A549 (cell line): ENCODE measurements around the gene SF3B3.

ENCODE experiments used
- BCL3 ChIP-seq: fragments of >200 bp; sonication (Bioruptor Twin); formaldehyde crosslinking; IDR thresholded peaks from 3 replicates; pipeline ENCODE4 v1.6.1; 2016
- POLR2A ChIP-seq: IDR thresholded peaks from 2 replicates; pipeline ENCODE4 v1.6.1; 2012; ENCODE audit warnings: mild to moderate bottlenecking, low read length
- POLR2AphosphoS2 ChIP-seq: conservative IDR thresholded peaks from 2 replicates; pipeline ENCODE4 v1.6.1; 2012; ENCODE audit warnings: low read length, improper control_type of control experiment, inconsistent platforms

DNA sequence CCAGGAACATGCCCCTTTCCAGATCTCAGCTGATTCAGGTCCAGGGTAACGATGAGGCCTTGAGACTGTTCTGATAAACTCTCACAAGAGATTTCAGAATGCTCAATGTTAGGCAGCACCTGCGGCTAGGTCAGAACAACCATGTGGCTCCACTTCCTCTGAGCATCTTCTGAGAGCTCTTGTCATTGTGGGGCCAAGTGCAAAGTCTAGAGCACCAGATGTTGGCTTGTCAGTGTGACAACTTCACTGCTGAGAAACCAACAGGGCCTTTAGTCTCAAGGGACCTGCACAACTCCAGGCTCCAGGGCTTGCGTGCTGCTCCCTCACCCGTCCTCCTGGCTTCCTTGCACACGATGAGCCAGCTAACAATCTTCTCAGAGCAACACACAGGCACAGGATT is 40.2 kb upstream of the SF3B3 start:
- TF ChIP-seq POLR2A (no peak), BCL3 (no peak), POLR2AphosphoS2 (no peak)
